HG03457 (cell line): ENCODE results near the gene CYP26C1.

ENCODE experiments used
- ATAC-seq: cut with Tn5 transposase; IDR thresholded peaks from one replicate; pipeline ENCODE4 v1.9.1; 2021; ENCODE audit warnings: moderate number of reproducible peaks; ENCODE audit not compliant: unreplicated experiment

CYP26C1 gene

GRCh38 chr10:93110472-93111146, 50.0 kb downstream of the CYP26C1 start:
- no peak for ATAC-seq

GRCh38 chr10:93113042-93113441, 52.4 kb downstream of the CYP26C1 start:
- ATAC-seq: no peak

GRCh38 chr10:93115661-93116383, 55.2 kb downstream of the CYP26C1 start:
- no peak for ATAC-seq
